NCI-H1092 (cell line): Measurements from ENCODE around the gene HNRNPR.
"Not testable (repeated sequence)": the region's sequence is repeated elsewhere in the genome, so short reads cannot be mapped to it uniquely, and the experiment has no call there.

Source experiments
- DNase-seq: peaks from one replicate; lab custom pipeline; 2025; lab: John Stamatoyannopoulos, UW

HNRNPR gene

GRCh38 chr1:23344111-23344986 lies at the start of gene HNRNPR:
TSS of gene HNRNPR (minus strand) at chr1:23344284. CDS start at chr1:23341008, 3,276 bp downstream.
- peak; percentile 100 for DNase-seq

- no peak for DNase-seq
Observed at GRCh38 chr1:23393706-23394105, 49.6 kb upstream of the HNRNPR start.

GRCh38 chr1:23392125-23392855 lies 48.2 kb upstream of the HNRNPR start:
- DNase-seq = no peak

- no peak for DNase-seq
Observed at GRCh38 chr1:23389837-23390321, 45.8 kb upstream of the HNRNPR start.

GRCh38 chr1:23387494-23387893 lies 43.4 kb upstream of the HNRNPR start:
- no peak for DNase-seq

- no peak for DNase-seq
Observed at GRCh38 chr1:23385119-23385621, 41.1 kb upstream of the HNRNPR start.

GRCh38 chr1:23384312-23385058 lies 40.4 kb upstream of the HNRNPR start:
- no peak for DNase-seq

GRCh38 chr1:23383577-23384311 lies 39.7 kb upstream of the HNRNPR start:
- no peak for DNase-seq

- no peak for DNase-seq
Observed at GRCh38 chr1:23381233-23381885, 37.3 kb upstream of the HNRNPR start.

GRCh38 chr1:23380719-23381118 lies 36.6 kb upstream of the HNRNPR start:
- no peak for DNase-seq

GRCh38 chr1:23380236-23380635 lies 36.2 kb upstream of the HNRNPR start:
- DNase-seq = not testable (repeated sequence)

GRCh38 chr1:23376890-23377811 lies 33.1 kb upstream of the HNRNPR start:
- no peak for DNase-seq

- not testable (repeated sequence) for DNase-seq
Observed at GRCh38 chr1:23374079-23374735, 30.1 kb upstream of the HNRNPR start.

- DNase-seq = no peak
Observed at GRCh38 chr1:23371987-23372880, 28.1 kb upstream of the HNRNPR start.

GRCh38 chr1:23370709-23371584 lies 26.9 kb upstream of the HNRNPR start:
- peak; percentile 7 for DNase-seq

- no peak for DNase-seq
Observed at GRCh38 chr1:23370330-23370708, 26.2 kb upstream of the HNRNPR start.
